ENCODE data around the gene SPCS3.
"Not testable (repeated sequence)": the region's sequence is repeated elsewhere in the genome, so short reads cannot be mapped to it uniquely, and the experiment has no call there.

The SPCS3 gene

DNA sequence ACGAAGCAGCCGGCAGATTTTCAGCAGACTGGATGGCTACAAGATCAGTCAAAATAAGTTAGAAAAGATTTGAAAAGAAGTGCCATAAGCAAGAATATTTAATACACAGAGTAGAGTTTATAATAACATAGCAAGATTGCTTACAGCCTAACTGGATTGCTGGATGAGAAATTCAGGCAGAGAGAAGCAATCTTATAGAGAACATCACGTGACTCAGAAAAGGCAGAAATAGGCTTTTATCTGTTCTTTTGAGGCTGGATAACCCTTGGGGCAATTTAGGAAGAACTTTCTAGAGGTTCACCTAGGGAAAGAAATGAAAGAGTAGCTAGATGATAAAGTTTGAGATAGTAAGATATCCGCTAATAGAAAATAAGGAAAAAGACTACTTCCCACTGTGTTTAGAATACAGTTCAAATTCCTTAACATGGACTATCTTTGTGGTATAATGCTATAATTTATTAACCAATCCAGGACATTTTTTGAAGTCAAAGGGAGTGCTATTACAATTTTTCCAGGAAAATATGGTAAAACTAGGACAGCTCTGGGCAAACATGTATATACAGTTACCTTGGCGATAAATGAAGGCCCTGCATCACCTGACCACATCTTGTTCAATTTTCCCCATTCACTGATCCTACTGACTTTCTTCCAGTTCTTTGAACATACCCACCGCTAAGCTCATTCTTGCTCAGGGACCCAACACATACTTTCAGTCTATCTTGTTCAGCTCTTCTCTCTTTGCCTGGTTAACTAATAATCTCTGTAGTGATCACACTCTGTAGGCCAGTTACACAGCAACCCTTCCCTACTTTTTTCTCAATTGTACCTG, 12.7 kb upstream of the SPCS3 start:
- no peak for DNase-seq

DNA sequence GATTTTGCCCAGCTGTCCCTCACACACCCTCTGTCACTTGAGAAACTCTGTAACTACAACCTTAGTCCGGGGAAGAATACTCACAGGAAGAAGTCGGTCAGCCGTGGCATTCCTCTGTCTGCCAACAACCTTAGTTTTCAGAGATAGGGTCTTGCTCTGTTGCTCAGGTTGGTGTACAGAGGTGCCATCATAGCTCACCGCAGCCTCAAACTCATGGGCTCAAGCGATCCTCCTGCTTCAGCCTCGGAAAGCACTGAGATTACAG, 12.2 kb upstream of the SPCS3 start:
- no peak for DNase-seq

DNA sequence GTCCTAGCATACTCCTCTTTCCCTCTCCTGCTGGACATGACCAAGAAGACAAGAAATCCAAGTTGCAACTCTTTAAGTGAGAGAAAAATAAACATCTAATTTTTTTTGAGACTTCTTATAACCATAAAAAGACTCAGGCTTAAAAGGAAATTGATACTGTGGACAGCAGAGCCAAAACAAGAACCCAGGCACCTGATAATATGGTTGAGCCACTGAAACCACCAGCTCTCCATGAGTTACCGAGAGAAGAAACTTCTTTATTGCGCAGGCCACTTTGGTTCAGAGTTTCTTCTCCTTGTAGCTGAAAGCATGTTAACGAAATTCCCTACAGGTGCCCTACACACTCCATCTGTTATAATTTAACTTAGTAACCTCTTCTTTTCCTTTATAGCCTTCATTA, 11.3 kb upstream of the SPCS3 start:
- DNase-seq, result no peak

GRCh38 chr4:176309046-176309445, 10.7 kb upstream of the SPCS3 start:
- DNase-seq, result no peak

- DNase-seq, result no peak
These were observed 10.0 kb upstream of the SPCS3 start for GRCh38 chr4:176309772-176310171.

DNA sequence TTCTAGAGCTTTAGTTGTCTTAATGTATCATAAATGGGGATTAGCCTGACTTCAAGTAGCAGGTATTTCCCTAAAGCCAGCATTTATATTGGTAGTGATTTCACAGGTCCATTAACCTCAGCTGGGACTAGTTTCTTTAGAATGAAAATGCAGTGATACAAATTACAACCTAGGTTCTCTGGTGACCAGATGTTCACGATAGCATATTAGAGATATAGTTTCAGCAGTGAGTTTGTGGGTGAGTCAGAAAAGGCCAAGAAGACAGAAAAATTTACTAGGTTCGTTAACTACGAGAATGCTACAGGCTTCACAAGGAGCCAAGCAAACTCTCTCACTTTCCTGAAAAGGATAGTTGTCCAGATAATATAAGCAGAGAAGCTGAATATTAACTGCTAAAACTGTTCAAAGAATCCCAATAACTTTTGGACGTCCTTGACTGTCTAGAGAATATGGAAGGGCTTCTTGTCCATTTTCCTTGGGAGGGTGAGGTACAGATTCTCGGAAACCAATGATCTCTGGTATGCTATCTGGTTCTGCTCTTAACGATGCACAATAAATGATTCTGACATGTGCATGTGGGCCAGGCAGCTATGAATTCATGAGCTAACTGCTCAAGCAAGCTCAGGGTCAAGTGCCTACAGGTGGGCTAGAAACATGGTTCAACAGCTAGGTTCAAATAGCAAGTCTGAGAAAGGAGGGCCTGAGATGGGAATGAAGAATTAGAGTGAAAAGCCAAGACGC, 6.0 kb upstream of the SPCS3 start:
- DNase-seq, result no peak

DNA sequence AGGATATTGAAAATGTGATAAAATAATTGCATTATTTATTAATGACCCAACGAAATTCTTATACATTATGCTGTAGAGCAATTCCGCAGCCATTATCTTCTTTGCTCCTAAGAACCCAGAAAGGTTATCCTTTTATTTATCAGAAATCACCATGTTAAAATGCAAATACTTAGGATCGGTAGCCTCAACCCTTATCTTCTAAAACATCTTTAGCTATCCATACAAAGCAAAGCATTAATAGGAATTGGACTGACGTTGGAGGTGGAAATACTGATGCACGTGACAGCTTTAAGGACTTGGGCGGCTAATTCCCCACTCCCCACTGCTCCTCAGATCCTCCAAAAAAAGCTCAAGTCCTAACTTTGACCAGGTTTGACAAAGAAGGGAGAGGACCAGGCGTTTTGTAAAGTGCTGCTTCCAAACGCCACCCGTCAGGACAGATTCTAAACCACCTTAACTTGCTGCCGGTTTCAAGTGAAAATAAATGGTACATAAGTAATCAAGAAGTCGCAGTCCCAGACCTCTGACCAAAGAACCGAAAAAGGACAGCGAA, 539 bp upstream of the SPCS3 start:
- peak in 1 of 2 experiments; percentile 38 for DNase-seq

DNA sequence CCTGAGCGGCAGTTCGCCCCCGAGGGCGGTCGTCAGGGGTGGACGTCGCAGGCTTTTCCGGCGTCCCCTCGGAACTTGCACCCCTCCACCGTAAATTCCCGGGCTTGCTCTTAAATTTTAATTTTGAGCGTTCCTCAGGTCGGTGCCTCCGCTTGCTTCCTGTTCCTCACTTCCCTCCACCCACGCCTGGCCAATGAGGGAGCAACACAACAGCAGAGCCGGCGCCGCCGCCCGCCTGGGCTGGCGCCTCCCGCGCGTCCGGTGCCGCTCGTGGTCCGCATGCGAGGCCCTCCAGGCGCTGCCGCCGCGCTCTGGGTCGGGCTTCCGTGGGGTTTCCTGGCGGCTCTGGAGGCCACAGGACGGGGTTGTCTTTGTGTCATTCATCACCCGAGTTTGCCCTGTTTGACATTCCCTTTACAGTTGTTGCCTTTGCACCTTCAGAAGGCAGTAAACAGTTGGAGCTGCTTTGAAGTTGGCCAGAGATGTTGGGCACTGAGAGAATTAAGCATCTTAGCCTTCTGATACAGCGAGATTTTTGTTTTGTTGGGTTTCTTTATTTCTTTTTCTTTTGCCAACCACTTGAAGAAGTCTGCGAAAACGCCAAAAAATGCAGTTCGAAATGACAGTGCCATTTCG, 692 bp downstream of the SPCS3 start:
- peak; percentile 9 to 51 for DNase-seq

- peak in 1 of 2 experiments; percentile 29 for DNase-seq
These were observed 1.2 kb downstream of the SPCS3 start for GRCh38 chr4:176320976-176321361.

- DNase-seq, result peak in 1 of 2 experiments; percentile 15
These were observed 1.8 kb downstream of the SPCS3 start for GRCh38 chr4:176321589-176321988.

DNA sequence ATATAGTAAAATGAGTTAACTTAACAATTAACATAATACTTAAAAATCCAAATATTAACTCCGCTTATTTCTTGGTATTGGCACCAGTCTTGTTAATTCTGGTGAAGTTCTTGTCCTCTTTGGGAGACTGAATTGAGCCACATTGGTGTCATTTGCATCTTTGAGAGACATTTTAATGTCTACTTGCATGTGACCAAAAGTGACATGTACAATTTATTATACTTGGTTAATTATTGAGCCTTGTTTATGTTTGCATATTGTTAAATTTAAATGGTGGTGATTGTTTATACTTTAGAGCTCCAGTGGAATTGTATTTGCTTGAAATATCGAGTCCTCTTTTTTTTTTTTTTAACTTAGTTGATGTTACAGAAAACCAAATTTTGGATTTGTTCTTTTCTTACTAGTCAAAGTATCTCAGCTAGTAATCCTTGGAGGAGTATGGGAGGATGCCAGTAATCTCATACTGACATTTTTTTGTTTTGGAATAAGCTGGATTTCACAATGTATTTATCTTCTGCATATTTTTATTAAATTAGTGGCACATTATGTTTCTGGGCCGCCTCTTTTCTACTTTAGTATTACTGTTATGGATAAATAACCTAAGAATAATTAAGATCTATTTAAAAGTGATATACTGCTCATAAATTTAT, 3.9 kb downstream of the SPCS3 start:
- no peak for DNase-seq

- DNase-seq, result not testable (repeated sequence)
These were observed 5.1 kb downstream of the SPCS3 start for GRCh38 chr4:176324876-176325275.

- DNase-seq, result no peak
These were observed 13.3 kb downstream of the SPCS3 start for GRCh38 chr4:176333076-176333475.

- DNase-seq, result no peak
These were observed 14.3 kb downstream of the SPCS3 start for GRCh38 chr4:176334066-176334465.

DNA sequence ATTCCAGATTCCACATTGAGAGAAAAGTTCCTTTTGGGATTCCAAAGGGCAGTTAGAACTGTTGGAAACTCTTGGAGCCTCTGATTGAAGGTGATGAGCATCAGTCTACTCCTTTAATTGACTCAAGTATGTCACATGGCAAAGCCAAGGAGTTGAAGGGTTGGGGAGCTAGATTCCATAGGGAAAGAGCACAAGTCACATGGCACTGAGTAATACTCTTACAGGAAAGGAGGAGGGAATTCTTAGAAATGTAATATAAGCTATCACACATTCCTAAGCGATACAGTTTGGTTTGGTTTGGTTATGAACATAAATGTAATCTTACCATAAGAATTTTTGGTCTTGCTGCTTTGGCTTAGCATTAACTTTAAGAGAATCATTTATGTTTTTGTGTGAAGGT, 15.7 kb downstream of the SPCS3 start:
- no peak for DNase-seq

- DNase-seq, result no peak
These were observed 20.4 kb downstream of the SPCS3 start for GRCh38 chr4:176339936-176340761.

GRCh38 chr4:176340871-176341685, 21.3 kb downstream of the SPCS3 start:
- peak in 1 of 2 experiments; percentile 10 for DNase-seq

GRCh38 chr4:176342384-176342783, 22.6 kb downstream of the SPCS3 start:
- no peak for DNase-seq

GRCh38 chr4:176343286-176343685, 23.5 kb downstream of the SPCS3 start:
- no peak for DNase-seq

GRCh38 chr4:176345346-176345745, 25.6 kb downstream of the SPCS3 start:
- DNase-seq, result not testable (repeated sequence)

GRCh38 chr4:176346836-176347235, 27.1 kb downstream of the SPCS3 start:
- DNase-seq, result not testable (repeated sequence)

Data from NCI-H524 (cell line).